OCI-LY3 (cell line): ENCODE data around the gene ASAP2.

Source experiments
- EZH2phosphoT487 ChIP-seq: fragments of 200-600 bp; shearing (Covaris generic); IDR thresholded peaks from 2 replicates; pipeline ENCODE4 v1.6.1; 2018; ENCODE audit warnings: antibody characterized with exemption, mixed run types, low read depth
- TF ChIP-seq, protein P1 (sequence below): fragments of 200-600, 300-600 bp; sonication (generic); IDR thresholded peaks from 2 replicates; pipeline ENCODE4 v1.5.1; 2014; ENCODE audit warnings: antibody characterized with exemption, low read length, low read depth

GRCh38 chr2:9238591-9239326 lies 32.1 kb downstream of the ASAP2 start:
- TF ChIP-seq, protein P1, sequence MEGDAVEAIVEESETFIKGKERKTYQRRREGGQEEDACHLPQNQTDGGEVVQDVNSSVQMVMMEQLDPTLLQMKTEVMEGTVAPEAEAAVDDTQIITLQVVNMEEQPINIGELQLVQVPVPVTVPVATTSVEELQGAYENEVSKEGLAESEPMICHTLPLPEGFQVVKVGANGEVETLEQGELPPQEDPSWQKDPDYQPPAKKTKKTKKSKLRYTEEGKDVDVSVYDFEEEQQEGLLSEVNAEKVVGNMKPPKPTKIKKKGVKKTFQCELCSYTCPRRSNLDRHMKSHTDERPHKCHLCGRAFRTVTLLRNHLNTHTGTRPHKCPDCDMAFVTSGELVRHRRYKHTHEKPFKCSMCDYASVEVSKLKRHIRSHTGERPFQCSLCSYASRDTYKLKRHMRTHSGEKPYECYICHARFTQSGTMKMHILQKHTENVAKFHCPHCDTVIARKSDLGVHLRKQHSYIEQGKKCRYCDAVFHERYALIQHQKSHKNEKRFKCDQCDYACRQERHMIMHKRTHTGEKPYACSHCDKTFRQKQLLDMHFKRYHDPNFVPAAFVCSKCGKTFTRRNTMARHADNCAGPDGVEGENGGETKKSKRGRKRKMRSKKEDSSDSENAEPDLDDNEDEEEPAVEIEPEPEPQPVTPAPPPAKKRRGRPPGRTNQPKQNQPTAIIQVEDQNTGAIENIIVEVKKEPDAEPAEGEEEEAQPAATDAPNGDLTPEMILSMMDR, result no peak
- no peak for TF ChIP-seq EZH2phosphoT487
